ENCODE measurements around the gene MFSD2A.
"Not testable (repeated sequence)": the region's sequence is repeated elsewhere in the genome, so short reads cannot be mapped to it uniquely, and the experiment has no call there.

GRCh38 chr1:39913136-39913535, 41.8 kb upstream of the MFSD2A start:
- TF ChIP-seq CTCF, POLR2A (IDR thresholded peaks at IDR 0.05): not testable (repeated sequence)

Data from thyroid gland (tissue), 4 donors.